ENCODE data around the gene SDF4. TPM values are rescaled to one million over a fixed set of nuclear protein-coding genes. Genes with fewer than 3 reads are reported as not detected.

Gene SDF4
- total and polyA plus RNA-seq, 2 of the 13 experiments (the other 11 are each of a cell fraction or from before 2014, with no cell fraction given): 80.8 to 107 TPM

DNA sequence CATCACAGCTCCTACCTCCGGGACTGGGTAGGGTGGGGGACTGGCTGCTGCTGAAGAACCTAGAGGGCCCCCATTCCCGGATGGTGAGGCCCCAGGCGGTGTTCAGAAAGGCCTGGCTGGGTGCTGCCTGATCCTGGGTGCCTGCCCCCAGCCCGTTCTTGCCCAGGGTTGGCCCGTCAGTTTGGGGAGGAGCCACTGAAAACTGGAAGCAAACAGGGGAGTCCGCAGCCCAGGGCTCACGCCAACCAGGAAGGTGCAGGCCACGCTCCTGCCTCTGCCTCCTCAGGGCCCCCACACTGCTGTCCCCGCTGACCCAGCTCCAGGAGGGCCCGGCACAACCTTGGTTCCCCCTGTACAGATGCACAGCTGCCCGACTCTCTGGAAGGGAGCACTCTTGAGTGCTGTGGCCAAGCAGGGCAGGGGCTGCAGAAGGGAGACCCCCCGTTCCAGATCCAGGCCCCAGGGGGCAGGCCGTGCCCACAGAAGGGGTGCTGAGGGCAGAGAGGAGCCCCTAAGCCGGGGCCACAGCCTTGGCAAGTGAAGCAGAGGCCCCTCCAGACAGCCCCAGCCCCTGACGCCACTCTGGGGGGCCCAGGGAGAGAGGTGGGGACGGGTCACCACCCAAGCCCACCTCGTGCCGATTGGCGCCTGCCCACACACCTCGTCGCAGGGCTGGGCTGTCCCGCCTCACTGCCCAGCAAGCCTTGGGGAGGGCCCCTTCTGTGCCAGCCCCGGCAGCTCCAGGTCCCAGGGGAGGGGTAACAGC lies 9.2 kb upstream of the SDF4 start (continued):
- TF ChIP-seq, protein P1, sequence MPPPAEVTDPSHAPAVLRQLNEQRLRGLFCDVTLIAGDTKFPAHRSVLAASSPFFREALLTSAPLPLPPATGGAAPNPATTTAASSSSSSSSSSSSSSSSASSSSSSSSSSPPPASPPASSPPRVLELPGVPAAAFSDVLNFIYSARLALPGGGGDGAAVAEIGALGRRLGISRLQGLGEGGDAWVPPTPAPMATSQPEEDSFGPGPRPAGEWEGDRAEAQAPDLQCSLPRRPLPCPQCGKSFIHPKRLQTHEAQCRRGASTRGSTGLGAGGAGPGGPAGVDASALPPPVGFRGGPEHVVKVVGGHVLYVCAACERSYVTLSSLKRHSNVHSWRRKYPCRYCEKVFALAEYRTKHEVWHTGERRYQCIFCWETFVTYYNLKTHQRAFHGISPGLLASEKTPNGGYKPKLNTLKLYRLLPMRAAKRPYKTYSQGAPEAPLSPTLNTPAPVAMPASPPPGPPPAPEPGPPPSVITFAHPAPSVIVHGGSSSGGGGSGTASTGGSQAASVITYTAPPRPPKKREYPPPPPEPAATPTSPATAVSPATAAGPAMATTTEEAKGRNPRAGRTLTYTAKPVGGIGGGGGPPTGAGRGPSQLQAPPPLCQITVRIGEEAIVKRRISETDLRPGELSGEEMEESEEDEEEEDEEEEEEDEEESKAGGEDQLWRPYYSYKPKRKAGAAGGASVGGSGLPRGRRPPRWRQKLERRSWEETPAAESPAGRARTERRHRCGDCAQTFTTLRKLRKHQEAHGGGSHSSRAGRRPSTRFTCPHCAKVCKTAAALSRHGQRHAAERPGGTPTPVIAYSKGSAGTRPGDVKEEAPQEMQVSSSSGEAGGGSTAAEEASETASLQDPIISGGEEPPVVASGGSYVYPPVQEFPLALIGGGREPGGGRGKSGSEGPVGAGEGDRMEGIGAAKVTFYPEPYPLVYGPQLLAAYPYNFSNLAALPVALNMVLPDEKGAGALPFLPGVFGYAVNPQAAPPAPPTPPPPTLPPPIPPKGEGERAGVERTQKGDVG (CRISPR knock-in tag; IDR thresholded peaks at IDR 0.05; ENCODE audit: borderline replicate concordance): 0 out of 2 replicates have a peak, but pooled peaks have one; percentile 23
- TF ChIP-seq, protein P2, sequence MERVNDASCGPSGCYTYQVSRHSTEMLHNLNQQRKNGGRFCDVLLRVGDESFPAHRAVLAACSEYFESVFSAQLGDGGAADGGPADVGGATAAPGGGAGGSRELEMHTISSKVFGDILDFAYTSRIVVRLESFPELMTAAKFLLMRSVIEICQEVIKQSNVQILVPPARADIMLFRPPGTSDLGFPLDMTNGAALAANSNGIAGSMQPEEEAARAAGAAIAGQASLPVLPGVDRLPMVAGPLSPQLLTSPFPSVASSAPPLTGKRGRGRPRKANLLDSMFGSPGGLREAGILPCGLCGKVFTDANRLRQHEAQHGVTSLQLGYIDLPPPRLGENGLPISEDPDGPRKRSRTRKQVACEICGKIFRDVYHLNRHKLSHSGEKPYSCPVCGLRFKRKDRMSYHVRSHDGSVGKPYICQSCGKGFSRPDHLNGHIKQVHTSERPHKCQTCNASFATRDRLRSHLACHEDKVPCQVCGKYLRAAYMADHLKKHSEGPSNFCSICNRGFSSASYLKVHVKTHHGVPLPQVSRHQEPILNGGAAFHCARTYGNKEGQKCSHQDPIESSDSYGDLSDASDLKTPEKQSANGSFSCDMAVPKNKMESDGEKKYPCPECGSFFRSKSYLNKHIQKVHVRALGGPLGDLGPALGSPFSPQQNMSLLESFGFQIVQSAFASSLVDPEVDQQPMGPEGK (CRISPR knock-in tag; IDR thresholded peaks at IDR 0.05): peak; percentile 83
- TF ChIP-seq THAP11 (CRISPR knock-in tag; IDR thresholded peaks at IDR 0.05) (0 out of 2 replicates have a peak, but pooled peaks have one; percentile 30), RBFOX2 (IDR thresholded peaks at IDR 0.05; ENCODE audit: low read depth, low read length) (peak; percentile 75), SRSF9 (IDR thresholded peaks at IDR 0.05; ENCODE audit: borderline replicate concordance, insufficient read depth, low read depth, low read length, poor library complexity, severe bottlenecking) (no peak), ZNF556 (CRISPR knock-in tag; IDR thresholded peaks at IDR 0.05; ENCODE audit: borderline replicate concordance) (no peak), SRSF1 (optimal IDR thresholded peaks at IDR 0.05; ENCODE audit: low read depth, low read length) (peak; percentile 20), HNRNPL (IDR thresholded peaks at IDR 0.05; ENCODE audit: low read depth, low read length) (0 out of 2 replicates have a peak, but pooled peaks have one; percentile 67), KAT8 (CRISPR knock-in tag; IDR thresholded peaks at IDR 0.05) (0 out of 2 replicates have a peak, but pooled peaks have one; percentile 27), GATAD2A (CRISPR knock-in tag; IDR thresholded peaks at IDR 0.05) (no peak)
- TF ChIP-seq, protein P3, sequence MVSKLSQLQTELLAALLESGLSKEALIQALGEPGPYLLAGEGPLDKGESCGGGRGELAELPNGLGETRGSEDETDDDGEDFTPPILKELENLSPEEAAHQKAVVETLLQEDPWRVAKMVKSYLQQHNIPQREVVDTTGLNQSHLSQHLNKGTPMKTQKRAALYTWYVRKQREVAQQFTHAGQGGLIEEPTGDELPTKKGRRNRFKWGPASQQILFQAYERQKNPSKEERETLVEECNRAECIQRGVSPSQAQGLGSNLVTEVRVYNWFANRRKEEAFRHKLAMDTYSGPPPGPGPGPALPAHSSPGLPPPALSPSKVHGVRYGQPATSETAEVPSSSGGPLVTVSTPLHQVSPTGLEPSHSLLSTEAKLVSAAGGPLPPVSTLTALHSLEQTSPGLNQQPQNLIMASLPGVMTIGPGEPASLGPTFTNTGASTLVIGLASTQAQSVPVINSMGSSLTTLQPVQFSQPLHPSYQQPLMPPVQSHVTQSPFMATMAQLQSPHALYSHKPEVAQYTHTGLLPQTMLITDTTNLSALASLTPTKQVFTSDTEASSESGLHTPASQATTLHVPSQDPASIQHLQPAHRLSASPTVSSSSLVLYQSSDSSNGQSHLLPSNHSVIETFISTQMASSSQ (IDR thresholded peaks at IDR 0.05; ENCODE audit: low read depth): no peak
- TF ChIP-seq, protein P3 (CRISPR knock-in tag; IDR thresholded peaks at IDR 0.05; ENCODE audit: borderline replicate concordance): no peak
- TF ChIP-seq, protein P4, sequence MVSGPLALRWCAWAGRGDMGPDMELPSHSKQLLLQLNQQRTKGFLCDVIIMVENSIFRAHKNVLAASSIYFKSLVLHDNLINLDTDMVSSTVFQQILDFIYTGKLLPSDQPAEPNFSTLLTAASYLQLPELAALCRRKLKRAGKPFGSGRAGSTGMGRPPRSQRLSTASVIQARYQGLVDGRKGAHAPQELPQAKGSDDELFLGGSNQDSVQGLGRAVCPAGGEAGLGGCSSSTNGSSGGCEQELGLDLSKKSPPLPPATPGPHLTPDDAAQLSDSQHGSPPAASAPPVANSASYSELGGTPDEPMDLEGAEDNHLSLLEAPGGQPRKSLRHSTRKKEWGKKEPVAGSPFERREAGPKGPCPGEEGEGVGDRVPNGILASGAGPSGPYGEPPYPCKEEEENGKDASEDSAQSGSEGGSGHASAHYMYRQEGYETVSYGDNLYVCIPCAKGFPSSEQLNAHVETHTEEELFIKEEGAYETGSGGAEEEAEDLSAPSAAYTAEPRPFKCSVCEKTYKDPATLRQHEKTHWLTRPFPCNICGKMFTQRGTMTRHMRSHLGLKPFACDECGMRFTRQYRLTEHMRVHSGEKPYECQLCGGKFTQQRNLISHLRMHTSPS (CRISPR knock-in tag; IDR thresholded peaks at IDR 0.05; ENCODE audit: low read depth): peak; percentile 72
- TF ChIP-seq, protein P5, sequence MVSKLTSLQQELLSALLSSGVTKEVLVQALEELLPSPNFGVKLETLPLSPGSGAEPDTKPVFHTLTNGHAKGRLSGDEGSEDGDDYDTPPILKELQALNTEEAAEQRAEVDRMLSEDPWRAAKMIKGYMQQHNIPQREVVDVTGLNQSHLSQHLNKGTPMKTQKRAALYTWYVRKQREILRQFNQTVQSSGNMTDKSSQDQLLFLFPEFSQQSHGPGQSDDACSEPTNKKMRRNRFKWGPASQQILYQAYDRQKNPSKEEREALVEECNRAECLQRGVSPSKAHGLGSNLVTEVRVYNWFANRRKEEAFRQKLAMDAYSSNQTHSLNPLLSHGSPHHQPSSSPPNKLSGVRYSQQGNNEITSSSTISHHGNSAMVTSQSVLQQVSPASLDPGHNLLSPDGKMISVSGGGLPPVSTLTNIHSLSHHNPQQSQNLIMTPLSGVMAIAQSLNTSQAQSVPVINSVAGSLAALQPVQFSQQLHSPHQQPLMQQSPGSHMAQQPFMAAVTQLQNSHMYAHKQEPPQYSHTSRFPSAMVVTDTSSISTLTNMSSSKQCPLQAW (CRISPR knock-in tag; IDR thresholded peaks at IDR 0.05): peak; percentile 48; the same call in 1 of the 2 replicates
